GM21576 (cell line): ENCODE measurements around the gene FPR2.
"Not testable (repeated sequence)": the region's sequence is repeated elsewhere in the genome, so short reads cannot be mapped to it uniquely, and the experiment has no call there.

Experiments
- ATAC-seq: cut with Tn5 transposase; IDR thresholded peaks from one replicate; pipeline ENCODE4 v1.9.1; 2021; ENCODE audit warnings: mild to moderate bottlenecking, moderate library complexity; ENCODE audit not compliant: unreplicated experiment

The FPR2 gene

GRCh38 chr19:51739466-51740213 lies 21.3 kb upstream of the FPR2 start:
- ATAC-seq, result no peak

GRCh38 chr19:51740356-51740755 lies 20.6 kb upstream of the FPR2 start:
- ATAC-seq, result no peak

- ATAC-seq, result no peak
Observed at GRCh38 chr19:51742789-51743188, 18.2 kb upstream of the FPR2 start.

- ATAC-seq, result no peak
Observed at GRCh38 chr19:51743405-51743804, 17.6 kb upstream of the FPR2 start.

GRCh38 chr19:51746731-51747130 lies 14.2 kb upstream of the FPR2 start:
- ATAC-seq, result no peak

- no peak for ATAC-seq
Observed at GRCh38 chr19:51749979-51750378, 11.0 kb upstream of the FPR2 start.

- no peak for ATAC-seq
Observed at GRCh38 chr19:51750400-51751094, 10.4 kb upstream of the FPR2 start.

GRCh38 chr19:51751655-51752054 lies 9.3 kb upstream of the FPR2 start, which contains the start of gene FPR1:
FPR1 (minus strand) TSS chr19:51751878; CDS start chr19:51746994, 4,884 bp downstream.
- no peak for ATAC-seq

GRCh38 chr19:51754109-51754508 lies 6.9 kb upstream of the FPR2 start:
- ATAC-seq, result no peak

GRCh38 chr19:51754770-51755169 lies 6.2 kb upstream of the FPR2 start:
- ATAC-seq, result no peak

GRCh38 chr19:51755571-51755970 lies 5.4 kb upstream of the FPR2 start:
- ATAC-seq, result no peak

GRCh38 chr19:51761696-51762095 lies 716 bp downstream of the FPR2 start:
- ATAC-seq, result no peak

GRCh38 chr19:51765086-51765485 lies 4.1 kb downstream of the FPR2 start:
- no peak for ATAC-seq

- no peak for ATAC-seq
Observed at GRCh38 chr19:51766461-51766860, 5.5 kb downstream of the FPR2 start.

- no peak for ATAC-seq
Observed at GRCh38 chr19:51771376-51772130, 10.6 kb downstream of the FPR2 start.

GRCh38 chr19:51772977-51773376 lies 12.0 kb downstream of the FPR2 start:
- ATAC-seq, result no peak

- ATAC-seq, result not testable (repeated sequence)
Observed at GRCh38 chr19:51776561-51776960, 15.6 kb downstream of the FPR2 start.

- no peak for ATAC-seq
Observed at GRCh38 chr19:51777570-51778462, 16.8 kb downstream of the FPR2 start.

GRCh38 chr19:51779181-51779580 lies 18.2 kb downstream of the FPR2 start:
- no peak for ATAC-seq

- ATAC-seq, result no peak
Observed at GRCh38 chr19:51779703-51780102, 18.7 kb downstream of the FPR2 start.

- ATAC-seq, result no peak
Observed at GRCh38 chr19:51780270-51780669, 19.3 kb downstream of the FPR2 start.
